ENCODE data around the gene SFRP2. TPM values are rescaled to one million over a fixed set of nuclear protein-coding genes. Genes with fewer than 3 reads are reported as not detected.

SFRP2 gene
- total and polyA plus RNA-seq, 2 donors (not counting 1 experiment from before 2014, with no cell fraction given): not detected

- H3K4me3 Mint-ChIP-seq: no peak overlapping the region
- peaks cover 0 to 53% (median 27%) of the 10 kb centered on the region in 4 experiments for H3K27me3 ChIP-seq (replicated peaks in 1 of 4; ENCODE audit: control extremely low read depth in 1 of 4, control insufficient read depth in 3 of 4, insufficient read depth in 4 of 4, low read length in 3 of 4)
- H3K9me3 ChIP-seq (ENCODE audit: control extremely low read depth in 1 of 3, control insufficient read depth in 2 of 3, insufficient read depth in 1 of 3, low read length in 2 of 3): peaks cover 0 to 6% (median 6%) of the 10 kb centered on the region in 3 donors
- no peaks in the 10 kb centered on the region for H3K4me1 ChIP-seq (ENCODE audit: control insufficient read depth in 2 of 2, insufficient read depth in 2 of 2, low read length in 2 of 2)
- peaks cover 3% of the 10 kb centered on the region for H3K4me1 Mint-ChIP-seq
- intact Hi-C loops (cut with micrococcal nuclease): no loop called here
- H3K27ac ChIP-seq (ENCODE audit: low read length in 2 of 2): no peak overlapping the region
- no peaks in the 10 kb centered on the region for H3K79me2 ChIP-seq (ENCODE audit: control insufficient read depth, insufficient read depth, low read length)
- no peaks in the 10 kb centered on the region for H3K36me3 ChIP-seq (replicated peaks in 1 of 2; ENCODE audit: control extremely low read depth in 1 of 2, control insufficient read depth in 1 of 2, extremely low read depth in 1 of 2, insufficient read depth in 2 of 2, low read length in 1 of 2)
- ATAC-seq (ENCODE audit: low read depth) (no peak), DNase-seq (no peak)
- peaks cover 71% of the 10 kb centered on the region for H3K27me3 Mint-ChIP-seq
- H4K20me1 ChIP-seq (ENCODE audit: control insufficient read depth, insufficient read depth, low read length, poor library complexity, severe bottlenecking): no peaks in the 10 kb centered on the region
- ChIA-PET POLR2A (no interaction called here), CTCF (interaction anchor here (0.7 kb wide), 1 partner anchor 60 kb away, joined by 4 read pairs; no protein-coding TSS in a partner anchor)
- no peak overlapping the region for H3K4me2 ChIP-seq (replicated peaks; ENCODE audit: low read depth, low read length, poor library complexity, severe bottlenecking)
- WGBS (ENCODE audit: insufficient coverage): no CpG with 5 or more reads among the region's 1 CpG
- TF ChIP-seq EZH2 (IDR thresholded peaks at IDR 0.05; ENCODE audit: borderline replicate concordance, insufficient read depth, low read depth, low read length, poor library complexity, severe bottlenecking): no peak
- TF ChIP-seq, protein P1, sequence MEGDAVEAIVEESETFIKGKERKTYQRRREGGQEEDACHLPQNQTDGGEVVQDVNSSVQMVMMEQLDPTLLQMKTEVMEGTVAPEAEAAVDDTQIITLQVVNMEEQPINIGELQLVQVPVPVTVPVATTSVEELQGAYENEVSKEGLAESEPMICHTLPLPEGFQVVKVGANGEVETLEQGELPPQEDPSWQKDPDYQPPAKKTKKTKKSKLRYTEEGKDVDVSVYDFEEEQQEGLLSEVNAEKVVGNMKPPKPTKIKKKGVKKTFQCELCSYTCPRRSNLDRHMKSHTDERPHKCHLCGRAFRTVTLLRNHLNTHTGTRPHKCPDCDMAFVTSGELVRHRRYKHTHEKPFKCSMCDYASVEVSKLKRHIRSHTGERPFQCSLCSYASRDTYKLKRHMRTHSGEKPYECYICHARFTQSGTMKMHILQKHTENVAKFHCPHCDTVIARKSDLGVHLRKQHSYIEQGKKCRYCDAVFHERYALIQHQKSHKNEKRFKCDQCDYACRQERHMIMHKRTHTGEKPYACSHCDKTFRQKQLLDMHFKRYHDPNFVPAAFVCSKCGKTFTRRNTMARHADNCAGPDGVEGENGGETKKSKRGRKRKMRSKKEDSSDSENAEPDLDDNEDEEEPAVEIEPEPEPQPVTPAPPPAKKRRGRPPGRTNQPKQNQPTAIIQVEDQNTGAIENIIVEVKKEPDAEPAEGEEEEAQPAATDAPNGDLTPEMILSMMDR (IDR thresholded peaks at IDR 0.05): no peak
- H3K27ac Mint-ChIP-seq: no peak overlapping the region
- no peak overlapping the region for H2AFZ ChIP-seq (ENCODE audit: insufficient read depth, low read depth, low read length, poor library complexity, severe bottlenecking)
- no peaks in the 10 kb centered on the region for H3K9me3 Mint-ChIP-seq (ENCODE audit: insufficient read depth)
- no peak overlapping the region for H3K4me3 ChIP-seq (ENCODE audit: control extremely low read depth in 1 of 5, extremely low read depth in 1 of 5, insufficient read depth in 1 of 5, low read depth in 2 of 5, low read length in 4 of 5)
- H3K9ac ChIP-seq (ENCODE audit: low read length): no peak overlapping the region
Observed at GRCh38 chr4:153782581-153782980, 6.3 kb downstream of the SFRP2 start.

DNA sequence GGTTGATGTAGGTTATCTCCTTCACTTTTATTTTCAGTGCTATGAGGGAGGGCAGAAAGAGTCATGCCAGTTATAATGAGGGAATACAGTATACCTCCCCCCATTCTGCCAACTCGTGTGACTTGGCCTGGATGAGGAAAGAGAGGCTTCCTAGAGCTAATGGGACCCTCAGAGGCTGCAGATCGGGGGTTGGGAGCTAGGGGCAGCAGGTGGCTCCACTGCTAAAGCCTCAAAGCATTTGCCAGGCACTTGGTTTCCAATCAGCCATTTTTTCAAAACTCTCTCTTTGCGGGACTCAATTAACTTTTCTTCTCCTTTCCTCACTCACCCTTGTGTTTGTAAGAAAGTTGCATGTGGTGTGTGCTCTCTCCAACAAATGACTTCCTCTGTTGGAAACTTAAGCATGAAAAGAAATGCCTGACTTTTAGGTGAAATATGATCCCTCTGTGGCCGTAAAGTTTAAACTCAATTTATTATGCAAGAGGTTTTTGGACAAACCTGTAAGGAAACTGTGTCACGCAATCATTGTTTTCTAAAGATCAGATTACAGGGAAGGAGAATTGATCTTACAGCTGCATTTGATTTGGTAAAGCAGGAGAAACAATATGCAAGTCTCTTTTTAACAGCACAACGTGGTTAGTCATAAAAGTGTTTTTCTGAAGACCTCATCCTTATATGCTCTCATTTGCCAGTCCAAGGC lies 7.0 kb downstream of the SFRP2 start:
- ChIA-PET CTCF (interaction anchor here (0.7 to 1.5 kb wide), 2 partner anchors 32 to 59 kb away, joined by 4 to 8 read pairs; no protein-coding TSS in a partner anchor), POLR2A (no interaction called here)
- no peak overlapping the region for H3K4me2 ChIP-seq (replicated peaks; ENCODE audit: low read depth, low read length, poor library complexity, severe bottlenecking)
- no peaks in the 10 kb centered on the region for H3K79me2 ChIP-seq (ENCODE audit: control insufficient read depth, insufficient read depth, low read length)
- DNase-seq (no peak), ATAC-seq (ENCODE audit: low read depth) (no peak)
- H3K9me3 ChIP-seq (ENCODE audit: control extremely low read depth in 1 of 3, control insufficient read depth in 2 of 3, insufficient read depth in 1 of 3, low read length in 2 of 3): peaks cover 0 to 6% (median 6%) of the 10 kb centered on the region in 3 donors
- H3K27ac ChIP-seq (ENCODE audit: low read length in 2 of 2): no peak overlapping the region
- TF ChIP-seq, protein P1 (IDR thresholded peaks at IDR 0.05): no peak
- no peak for TF ChIP-seq EZH2 (IDR thresholded peaks at IDR 0.05; ENCODE audit: borderline replicate concordance, insufficient read depth, low read depth, low read length, poor library complexity, severe bottlenecking)
- intact Hi-C loops (cut with micrococcal nuclease): no loop called here
- H3K4me3 ChIP-seq (ENCODE audit: control extremely low read depth in 1 of 5, extremely low read depth in 1 of 5, insufficient read depth in 1 of 5, low read depth in 2 of 5, low read length in 4 of 5): no peak overlapping the region
- H4K20me1 ChIP-seq (ENCODE audit: control insufficient read depth, insufficient read depth, low read length, poor library complexity, severe bottlenecking): no peaks in the 10 kb centered on the region
- 20% methylated on average over 2 of the region's 6 CpGs for WGBS (ENCODE audit: insufficient coverage)
- peaks cover 0 to 47% (median 25%) of the 10 kb centered on the region in 4 experiments for H3K27me3 ChIP-seq (replicated peaks in 1 of 4; ENCODE audit: control extremely low read depth in 1 of 4, control insufficient read depth in 3 of 4, insufficient read depth in 4 of 4, low read length in 3 of 4)
- H3K36me3 ChIP-seq (replicated peaks in 1 of 2; ENCODE audit: control extremely low read depth in 1 of 2, control insufficient read depth in 1 of 2, extremely low read depth in 1 of 2, insufficient read depth in 2 of 2, low read length in 1 of 2): no peaks in the 10 kb centered on the region
- Mint-ChIP-seq H3K27me3 (peaks cover 67% of the 10 kb centered on the region), H3K4me3 (no peak overlapping the region), H3K9me3 (ENCODE audit: insufficient read depth) (no peaks in the 10 kb centered on the region), H3K4me1 (peaks cover 2% of the 10 kb centered on the region), H3K27ac (no peak overlapping the region)
- H2AFZ ChIP-seq (ENCODE audit: insufficient read depth, low read depth, low read length, poor library complexity, severe bottlenecking): no peak overlapping the region
- H3K4me1 ChIP-seq (ENCODE audit: control insufficient read depth in 2 of 2, insufficient read depth in 2 of 2, low read length in 2 of 2): no peaks in the 10 kb centered on the region
- no peak overlapping the region for H3K9ac ChIP-seq (ENCODE audit: low read length)
